Fibroblast of lung (primary cell): ENCODE measurements around the gene SLITRK3. TPM values are rescaled to one million over a fixed set of nuclear protein-coding genes. Genes with fewer than 3 reads are reported as not detected.

Experiments used
- DNase-seq, 2 donors: peaks; one replicate each; pipeline versions ENCODE4 v3.0.0 to v3.0.0-alpha.2; 2010; ENCODE audit warnings: low read depth in 2 of 2
- H2AFZ ChIP-seq: 2 replicates; pipeline ENCODE4 v1.5.1; 2012; ENCODE audit warnings: low read length, control low read depth, inconsistent platforms
- H3K27ac ChIP-seq: 2 replicates; pipeline ENCODE4 v1.5.1; 2011; ENCODE audit warnings: low read length, control low read depth; ENCODE audit not compliant: insufficient read depth
- H3K27me3 ChIP-seq: 2 replicates; pipeline ENCODE4 v1.5.1; 2011; ENCODE audit warnings: mild to moderate bottlenecking, low read length; ENCODE audit not compliant: control insufficient read depth, insufficient read depth
- H3K36me3 ChIP-seq: 2 replicates; pipeline ENCODE4 v1.5.1; 2011; ENCODE audit warnings: low read length; ENCODE audit not compliant: control insufficient read depth, insufficient read depth
- H3K4me1 ChIP-seq: 2 replicates; pipeline ENCODE4 v1.5.1; 2011; ENCODE audit warnings: low read length; ENCODE audit not compliant: control insufficient read depth, insufficient read depth; ENCODE audit errors: extremely low read depth
- H3K4me2 ChIP-seq: 2 replicates; pipeline ENCODE4 v1.5.1; 2011; ENCODE audit warnings: low read length, control low read depth; ENCODE audit not compliant: insufficient read depth; ENCODE audit errors: extremely low read depth
- H3K4me3 ChIP-seq, 4 experiments: fragments of 200-600 bp in 1 of 4; sonication (generic) in 1 of 4; replicated peaks in 1 of 4; 2 replicates each; pipeline ENCODE4 v1.5.1; 2011 to 2016; ENCODE audit warnings: low read length in 4 of 4, low read depth in 3 of 4, mild to moderate bottlenecking in 3 of 4, control low read depth in 2 of 4, inconsistent platforms in 1 of 4, mixed read lengths in 1 of 4; ENCODE audit not compliant: insufficient read depth in 1 of 4; ENCODE audit errors: control extremely low read depth in 1 of 4
- H3K79me2 ChIP-seq: 2 replicates; pipeline ENCODE4 v1.5.1; 2012; ENCODE audit warnings: mild to moderate bottlenecking, low read length, inconsistent platforms; ENCODE audit not compliant: control insufficient read depth, insufficient read depth
- H3K9ac ChIP-seq: 2 replicates; pipeline ENCODE4 v1.5.1; 2011; ENCODE audit warnings: mild to moderate bottlenecking, low read length, control low read depth; ENCODE audit not compliant: insufficient read depth
- H3K9me3 ChIP-seq: 2 replicates; pipeline ENCODE4 v1.5.1; 2012; ENCODE audit warnings: low read depth, low read length; ENCODE audit not compliant: control insufficient read depth, insufficient read depth
- H4K20me1 ChIP-seq: 2 replicates; pipeline ENCODE4 v1.5.1; 2011; ENCODE audit warnings: low read length; ENCODE audit not compliant: control insufficient read depth, insufficient read depth; ENCODE audit errors: extremely low read depth
- CTCF ChIP-seq, 2 donors: IDR thresholded peaks in 1 of 2; conservative IDR thresholded peaks in 1 of 2; 1 replicate in 1 of 2; 2 replicates in 1 of 2; pipeline ENCODE4 v1.5.1; 2011 to 2012; ENCODE audit warnings: low read length in 2 of 2, control low read depth in 1 of 2, inconsistent platforms in 1 of 2, low read depth in 1 of 2, mild to moderate bottlenecking in 1 of 2
- EZH2 ChIP-seq: IDR thresholded peaks from 2 replicates; pipeline ENCODE4 v1.5.1; 2012; ENCODE audit warnings: low read length, control low read depth, mild to moderate bottlenecking; ENCODE audit errors: missing control alignments
- polyA plus RNA-seq, 2 donors: library from polyadenylated mRNA; depleted of rRNA in 1 of 2; stranded (reverse) in 1 of 2; unstranded in 1 of 2; fragments of >200 nt; gene quantifications; 2 replicates each; pipeline ENCODE4 v1.2.1, GENCODE V29; 2011 to 2012; ENCODE audit warnings: missing spikeins in 1 of 2
- total RNA-seq: library from RNA; depleted of rRNA; stranded (reverse); fragments of >200 nt; gene quantifications from 2 replicates; pipeline ENCODE4 v1.2.1, GENCODE V29; 2014

The SLITRK3 gene
- total and polyA plus RNA-seq, 2 donors (not counting 1 experiment from before 2014, with no cell fraction given) = under 0.01 TPM; not detected in 1

- no peaks in the 10 kb centered on the region for H3K9me3 ChIP-seq
- peak overlapping the region; percentile 36 to 71 (median 45) for H3K4me3 ChIP-seq
- no peak overlapping the region for H3K9ac ChIP-seq
- H3K4me1 ChIP-seq = no peaks in the 10 kb centered on the region
- H3K79me2 ChIP-seq = no peaks in the 10 kb centered on the region
- no peaks in the 10 kb centered on the region for H4K20me1 ChIP-seq
- H3K4me2 ChIP-seq = peak overlapping the region; percentile 86
- H3K27me3 ChIP-seq = no peaks in the 10 kb centered on the region
- no peak overlapping the region for H3K27ac ChIP-seq
- H3K36me3 ChIP-seq = no peaks in the 10 kb centered on the region
- peak; percentile 76 to 81 for DNase-seq
- TF ChIP-seq CTCF (conservative IDR thresholded peaks at IDR 0.05 in 1 of 2, IDR thresholded peaks at IDR 0.05 in 1 of 2; ENCODE audit: low read depth in 1 of 2, low read length in 2 of 2) (peak; percentile 94 to 98), EZH2 (no peak)
- peak overlapping the region; percentile 76 for H2AFZ ChIP-seq
Observed at GRCh38 chr3:165206454-165207266, 10.5 kb upstream of the SLITRK3 start.

- Histone ChIP-seq H3K79me2 (no peaks in the 10 kb centered on the region), H3K4me2 (no peak overlapping the region), H3K4me1 (no peaks in the 10 kb centered on the region), H3K27ac (no peak overlapping the region), H3K9ac (no peak overlapping the region), H3K4me3 (no peak overlapping the region), H3K27me3 (no peaks in the 10 kb centered on the region), H4K20me1 (no peaks in the 10 kb centered on the region), H3K9me3 (no peaks in the 10 kb centered on the region), H3K36me3 (no peaks in the 10 kb centered on the region), H2AFZ (no peak overlapping the region)
- no peak for TF ChIP-seq EZH2
- TF ChIP-seq CTCF (conservative IDR thresholded peaks at IDR 0.05 in 1 of 2, IDR thresholded peaks at IDR 0.05 in 1 of 2; ENCODE audit: low read depth in 1 of 2, low read length in 2 of 2) = no peak
- no peak for DNase-seq
Observed at GRCh38 chr3:165204445-165204844, 8.3 kb upstream of the SLITRK3 start.

GRCh38 chr3:165202995-165203394, 6.8 kb upstream of the SLITRK3 start:
- no peaks in the 10 kb centered on the region for H3K27me3 ChIP-seq
- no peak for DNase-seq
- H3K4me1 ChIP-seq = no peaks in the 10 kb centered on the region
- no peak overlapping the region for H3K9ac ChIP-seq
- H3K79me2 ChIP-seq = no peaks in the 10 kb centered on the region
- TF ChIP-seq EZH2 (no peak), CTCF (conservative IDR thresholded peaks at IDR 0.05 in 1 of 2, IDR thresholded peaks at IDR 0.05 in 1 of 2; ENCODE audit: low read depth in 1 of 2, low read length in 2 of 2) (no peak)
- H3K36me3 ChIP-seq = no peaks in the 10 kb centered on the region
- no peaks in the 10 kb centered on the region for H4K20me1 ChIP-seq
- no peak overlapping the region for H3K27ac ChIP-seq
- no peak overlapping the region for H3K4me2 ChIP-seq
- H3K9me3 ChIP-seq = no peaks in the 10 kb centered on the region
- H3K4me3 ChIP-seq = no peak overlapping the region
- H2AFZ ChIP-seq = no peak overlapping the region
